Ascending aorta (tissue), 2 donors: Measurements from ENCODE around the gene ANKRD6. TPM values are rescaled to one million over a fixed set of nuclear protein-coding genes. Genes with fewer than 3 reads are reported as not detected.

ENCODE experiments used
- DNase-seq, 2 donors: peaks; one replicate each; pipeline ENCODE4 v3.0.0-alpha.2; 2019; ENCODE audit warnings: low spot score in 2 of 2
- H3K27ac ChIP-seq, 2 donors: fragments of 200-600 bp; sonication (generic); one replicate each; pipeline ENCODE4 v1.5.1; 2016 to 2017; ENCODE audit warnings: mild to moderate bottlenecking in 1 of 2
- H3K27me3 ChIP-seq: fragments of 200-600 bp; sonication (generic); one replicate; pipeline ENCODE4 v1.5.1; 2017
- H3K36me3 ChIP-seq, 2 donors: fragments of 200-600 bp; sonication (generic); one replicate each; pipeline ENCODE4 v1.5.1; 2016
- H3K4me1 ChIP-seq, 2 donors: fragments of 200-600 bp; sonication (generic); one replicate each; pipeline ENCODE4 v1.5.1; 2016 to 2017; ENCODE audit warnings: mild to moderate bottlenecking in 1 of 2
- H3K4me3 ChIP-seq, 2 donors: fragments of 200-600 bp; sonication (generic); one replicate each; pipeline ENCODE4 v1.5.1; 2016 to 2017; ENCODE audit warnings: mild to moderate bottlenecking in 1 of 2
- H3K9me3 ChIP-seq, 2 donors: fragments of 200-600 bp; sonication (generic); one replicate each; pipeline ENCODE4 v1.5.1; 2016
- intact Hi-C: fragments of 100-400 bp; cut with DNase I; formaldehyde crosslinking; loops from one replicate; pipeline ENCODE4 v1.15.1; 2023
- total RNA-seq: library from RNA; depleted of rRNA; stranded (reverse); fragments of >200 nt; gene quantifications from one replicate; pipeline ENCODE4 v1.1.0, GENCODE V29; 2016
- TF ChIP-seq, protein P1 (sequence below), 3 experiments: fragments of 200-600 bp in 2 of 3; fragments of 450-650 bp in 1 of 3; sonication (generic) in 2 of 3; IDR thresholded peaks; one replicate each; pipeline ENCODE4 v1.5.1; 2016 to 2019; ENCODE audit warnings: antibody characterized with exemption in 3 of 3, mild to moderate bottlenecking in 1 of 3, moderate library complexity in 1 of 3

The ANKRD6 gene
- total RNA-seq, 1 donor from 2014 or later = 32.2 TPM

DNA sequence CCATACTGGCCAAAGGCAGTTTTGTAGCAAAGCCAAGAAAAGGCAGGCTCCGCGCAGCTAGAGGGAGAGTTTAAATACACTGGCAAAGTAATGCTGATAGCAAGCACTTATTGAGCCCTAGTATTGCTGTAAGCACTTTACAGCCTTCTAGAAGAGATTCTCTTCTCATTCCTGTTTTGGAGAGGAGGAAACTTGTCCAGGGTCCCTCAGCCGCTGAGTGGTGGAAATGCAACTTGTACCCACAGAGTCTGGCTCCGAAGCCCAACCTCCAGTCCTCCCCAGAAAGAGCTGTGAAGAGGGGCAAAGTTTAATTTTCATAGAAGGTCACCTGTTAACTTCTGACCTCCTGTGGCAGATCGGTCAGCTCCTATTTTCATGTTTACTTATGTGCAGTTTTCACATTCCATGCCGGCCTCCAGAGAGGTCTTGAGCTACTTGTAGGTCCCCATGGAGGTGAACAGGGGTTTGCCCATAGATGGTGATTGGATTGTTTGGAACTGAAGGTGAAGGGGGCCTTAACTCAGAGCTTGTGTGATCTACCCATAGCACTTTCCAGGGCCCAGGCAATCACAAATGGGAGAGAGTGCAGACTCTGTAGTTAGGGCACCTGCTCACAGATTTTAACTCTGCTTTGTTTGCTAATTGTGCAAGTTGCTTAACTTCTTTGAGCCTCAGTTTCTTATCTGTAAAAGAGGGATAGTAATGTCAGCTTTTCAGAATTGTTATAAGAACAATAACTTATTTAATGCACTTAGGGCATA, 134.9 kb downstream of the ANKRD6 start:
- peaks cover 15 to 36% of the 10 kb centered on the region in 2 donors for H3K4me1 ChIP-seq
- peak overlapping the region in 1 of 2 donors; percentile 2 for H3K4me3 ChIP-seq
- H3K36me3 ChIP-seq = no peaks in the 10 kb centered on the region
- H3K9me3 ChIP-seq = no peaks in the 10 kb centered on the region
- TF ChIP-seq, protein P1, sequence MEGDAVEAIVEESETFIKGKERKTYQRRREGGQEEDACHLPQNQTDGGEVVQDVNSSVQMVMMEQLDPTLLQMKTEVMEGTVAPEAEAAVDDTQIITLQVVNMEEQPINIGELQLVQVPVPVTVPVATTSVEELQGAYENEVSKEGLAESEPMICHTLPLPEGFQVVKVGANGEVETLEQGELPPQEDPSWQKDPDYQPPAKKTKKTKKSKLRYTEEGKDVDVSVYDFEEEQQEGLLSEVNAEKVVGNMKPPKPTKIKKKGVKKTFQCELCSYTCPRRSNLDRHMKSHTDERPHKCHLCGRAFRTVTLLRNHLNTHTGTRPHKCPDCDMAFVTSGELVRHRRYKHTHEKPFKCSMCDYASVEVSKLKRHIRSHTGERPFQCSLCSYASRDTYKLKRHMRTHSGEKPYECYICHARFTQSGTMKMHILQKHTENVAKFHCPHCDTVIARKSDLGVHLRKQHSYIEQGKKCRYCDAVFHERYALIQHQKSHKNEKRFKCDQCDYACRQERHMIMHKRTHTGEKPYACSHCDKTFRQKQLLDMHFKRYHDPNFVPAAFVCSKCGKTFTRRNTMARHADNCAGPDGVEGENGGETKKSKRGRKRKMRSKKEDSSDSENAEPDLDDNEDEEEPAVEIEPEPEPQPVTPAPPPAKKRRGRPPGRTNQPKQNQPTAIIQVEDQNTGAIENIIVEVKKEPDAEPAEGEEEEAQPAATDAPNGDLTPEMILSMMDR (IDR thresholded peaks at IDR 0.05) = no peak
- no peaks in the 10 kb centered on the region for H3K27me3 ChIP-seq
- peak overlapping the region; percentile 77 to 79 for H3K27ac ChIP-seq
- intact Hi-C loops = no loop called here
- DNase-seq = no peak

DNA sequence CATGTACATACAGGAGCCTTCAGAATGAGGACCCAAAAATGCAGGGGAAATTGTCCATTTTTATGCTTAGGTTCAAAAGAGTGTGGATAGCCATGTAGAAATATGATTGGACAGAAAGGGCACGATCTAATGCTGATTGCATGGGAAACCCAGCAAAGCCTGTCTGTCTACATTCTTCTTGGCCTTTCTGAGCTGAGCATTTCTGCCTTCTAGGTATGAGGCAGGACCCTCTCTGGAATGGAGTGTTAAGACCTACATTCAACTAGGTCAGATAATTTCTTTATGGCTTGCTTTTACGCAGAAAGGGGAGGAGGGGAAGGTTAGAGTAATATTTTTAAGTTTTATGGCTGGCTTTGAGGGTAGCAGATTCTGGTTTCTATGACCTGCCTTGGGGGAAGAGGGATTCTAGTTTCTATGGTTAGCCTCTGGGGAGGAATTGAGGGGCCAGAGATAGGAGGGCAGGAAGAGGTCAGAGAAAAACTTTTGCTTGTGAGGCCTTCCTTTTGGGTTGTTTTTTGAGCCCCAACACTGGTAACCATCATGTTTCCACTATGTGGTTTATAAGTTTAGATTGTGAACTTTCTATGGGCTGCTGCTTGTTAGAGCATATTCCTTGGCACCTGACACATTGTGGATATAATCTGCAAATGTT, 142.1 kb downstream of the ANKRD6 start:
- H3K27ac ChIP-seq = no peak overlapping the region
- no peaks in the 10 kb centered on the region for H3K36me3 ChIP-seq
- H3K4me3 ChIP-seq = no peak overlapping the region
- no peak for DNase-seq
- TF ChIP-seq, protein P1 (IDR thresholded peaks at IDR 0.05) = no peak
- H3K4me1 ChIP-seq = peaks cover 0 to 4% of the 10 kb centered on the region in 2 donors
- no peaks in the 10 kb centered on the region for H3K27me3 ChIP-seq
- intact Hi-C loops = no loop called here
- no peaks in the 10 kb centered on the region for H3K9me3 ChIP-seq

DNA sequence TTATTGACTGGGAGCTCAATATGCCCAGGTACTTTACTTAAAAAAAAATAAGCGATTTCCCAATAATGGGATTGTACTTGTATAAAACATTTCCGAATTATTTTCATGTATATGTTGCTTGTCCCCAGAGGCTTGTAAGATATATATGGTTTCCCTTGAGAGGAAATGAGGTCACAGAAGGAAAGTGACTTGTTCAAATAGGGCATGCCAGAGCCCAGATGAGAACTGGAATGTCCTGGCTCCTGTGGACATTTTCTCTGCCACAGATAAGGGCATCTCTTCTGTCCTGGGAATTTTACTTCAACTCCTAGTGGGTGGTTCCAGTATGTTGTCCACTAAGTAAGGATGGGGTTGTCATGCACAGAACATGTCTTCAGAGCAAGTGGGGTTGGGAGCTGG, 142.6 kb downstream of the ANKRD6 start:
- no peaks in the 10 kb centered on the region for H3K9me3 ChIP-seq
- no peaks in the 10 kb centered on the region for H3K36me3 ChIP-seq
- TF ChIP-seq, protein P1 (IDR thresholded peaks at IDR 0.05) = no peak
- peaks cover 0 to 4% of the 10 kb centered on the region in 2 donors for H3K4me1 ChIP-seq
- DNase-seq = no peak
- H3K27ac ChIP-seq = no peak overlapping the region
- H3K27me3 ChIP-seq = no peaks in the 10 kb centered on the region
- H3K4me3 ChIP-seq = no peak overlapping the region
- intact Hi-C loops = no loop called here

DNA sequence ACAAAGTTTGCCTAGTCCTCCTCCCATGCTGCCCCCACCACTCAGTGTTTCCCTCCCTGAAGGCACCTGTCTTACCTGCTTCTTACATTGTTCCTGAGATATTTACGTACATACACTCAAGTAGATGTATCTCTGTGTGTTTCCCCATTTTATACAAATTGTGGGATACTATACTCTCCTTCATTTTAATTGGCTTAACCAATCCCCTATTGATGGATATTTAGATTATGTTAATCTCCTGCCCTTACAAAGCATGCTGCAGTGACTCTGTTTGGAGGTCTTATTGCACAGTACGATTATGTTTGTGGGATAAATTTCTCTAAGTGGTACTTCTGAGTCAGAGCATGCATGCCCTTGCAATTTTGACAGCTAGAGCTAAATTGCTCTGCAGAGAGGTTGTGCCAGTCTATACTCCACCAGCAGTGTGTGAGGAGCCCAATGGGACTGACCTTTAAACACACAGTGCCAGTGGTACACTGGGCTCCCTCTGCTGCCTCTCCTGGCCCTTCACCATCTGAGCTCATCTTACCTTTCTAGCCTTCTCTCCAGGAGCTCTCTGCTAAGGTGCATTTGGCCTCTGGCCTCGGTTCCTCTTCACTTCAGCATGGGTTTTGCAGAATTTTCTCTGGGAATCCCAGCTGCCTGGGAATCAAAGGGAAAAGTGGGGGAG, 148.2 kb downstream of the ANKRD6 start:
- Histone ChIP-seq H3K9me3 (no peaks in the 10 kb centered on the region), H3K4me3 (no peak overlapping the region), H3K27ac (no peak overlapping the region), H3K27me3 (no peaks in the 10 kb centered on the region), H3K4me1 (peaks cover 0 to 11% of the 10 kb centered on the region in 2 donors), H3K36me3 (no peaks in the 10 kb centered on the region)
- TF ChIP-seq, protein P1 (IDR thresholded peaks at IDR 0.05) = no peak
- intact Hi-C loops = no loop called here
- no peak for DNase-seq

DNA sequence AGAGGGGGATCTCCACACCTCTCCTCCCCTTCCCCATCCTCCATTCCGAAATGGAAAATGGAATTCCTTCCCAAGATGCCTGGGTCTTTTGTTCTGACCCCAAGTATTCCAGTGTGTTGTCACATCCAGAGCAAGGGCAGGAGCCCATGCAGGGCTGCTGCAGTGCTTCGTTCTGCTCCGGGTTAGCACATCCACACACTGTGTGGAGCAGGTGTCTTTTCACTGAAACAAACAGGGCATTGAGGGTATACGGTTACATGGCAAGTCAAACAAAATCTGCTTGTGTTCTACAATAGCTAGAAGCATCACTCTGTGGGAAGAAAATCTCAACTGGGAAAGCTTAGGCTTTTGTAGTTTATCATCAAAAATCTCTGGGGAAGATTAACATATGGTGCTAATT, 148.7 kb downstream of the ANKRD6 start:
- Histone ChIP-seq H3K36me3 (no peaks in the 10 kb centered on the region), H3K9me3 (no peaks in the 10 kb centered on the region), H3K27me3 (no peaks in the 10 kb centered on the region), H3K4me1 (peaks cover 0 to 11% of the 10 kb centered on the region in 2 donors), H3K27ac (no peak overlapping the region), H3K4me3 (no peak overlapping the region)
- DNase-seq = no peak
- intact Hi-C loops = no loop called here
- TF ChIP-seq, protein P1 (IDR thresholded peaks at IDR 0.05) = no peak
